HAP-1 (cell line): ENCODE data around the gene INPP5A.
"Not testable (repeated sequence)": the region's sequence is repeated elsewhere in the genome, so short reads cannot be mapped to it uniquely, and the experiment has no call there.

Experiments
- DNase-seq, 2 experiments: peaks; one replicate each; pipeline ENCODE4 v3.0.0-alpha.2; 2016 to 2020; ENCODE audit warnings: low spot score in 2 of 2
- H3K27me3 ChIP-seq: fragments of 250-450 bp; sonication (Bioruptor Pico); 2 replicates; pipeline ENCODE4 v1.5.1; 2020; ENCODE audit warnings: low read depth, mild to moderate bottlenecking, moderate library complexity
- H3K36me3 ChIP-seq: fragments of 250-450 bp; sonication (Bioruptor Pico); replicated peaks from 2 replicates; pipeline ENCODE4 v1.5.1; 2020; ENCODE audit warnings: mild to moderate bottlenecking
- H3K4me1 ChIP-seq: fragments of 250-450 bp; sonication (Bioruptor Pico); 2 replicates; pipeline ENCODE4 v1.5.1; 2020; ENCODE audit warnings: mild to moderate bottlenecking
- H3K4me3 ChIP-seq: fragments of 250-450 bp; sonication (Bioruptor Pico); 2 replicates; pipeline ENCODE4 v1.5.1; 2020; ENCODE audit warnings: mild to moderate bottlenecking, moderate library complexity
- H3K9me3 ChIP-seq: fragments of 250-450 bp; sonication (Bioruptor Pico); 2 replicates; pipeline ENCODE4 v1.5.1; 2020; ENCODE audit warnings: mild to moderate bottlenecking, moderate library complexity
- in situ Hi-C: fragments of 300-500 bp; cut with MboI; formaldehyde crosslinking; loops from 3 replicates; pipeline ENCODE4 v1.14.3; 2020; ENCODE audit warnings: low sequenced_read_pairs, inconsistent platforms, mixed read lengths

INPP5A gene

GRCh38 chr10:132497861-132498561 lies 39.6 kb upstream of the INPP5A start:
- in situ Hi-C loops, result no loop called here
- H3K36me3 ChIP-seq, result no peaks in the 10 kb centered on the region
- no peaks in the 10 kb centered on the region for H3K4me1 ChIP-seq
- no peak overlapping the region for H3K4me3 ChIP-seq
- no peak for DNase-seq
- H3K9me3 ChIP-seq, result no peaks in the 10 kb centered on the region
- peaks cover 8% of the 10 kb centered on the region; the same call in 1 of the 2 replicates for H3K27me3 ChIP-seq

GRCh38 chr10:132498562-132499366 lies 38.8 kb upstream of the INPP5A start:
- Histone ChIP-seq H3K27me3 (peaks cover 8% of the 10 kb centered on the region; the same call in 1 of the 2 replicates), H3K4me1 (no peaks in the 10 kb centered on the region), H3K9me3 (no peaks in the 10 kb centered on the region), H3K36me3 (no peaks in the 10 kb centered on the region), H3K4me3 (no peak overlapping the region)
- no peak for DNase-seq
- in situ Hi-C loops, result no loop called here

- in situ Hi-C loops, result no loop called here
- DNase-seq, result no peak
- Histone ChIP-seq H3K9me3 (no peaks in the 10 kb centered on the region), H3K36me3 (no peaks in the 10 kb centered on the region), H3K4me1 (no peaks in the 10 kb centered on the region), H3K27me3 (peaks cover 8% of the 10 kb centered on the region; the same call in 1 of the 2 replicates), H3K4me3 (no peak overlapping the region)
Observed at GRCh38 chr10:132499367-132499685, 38.3 kb upstream of the INPP5A start.

GRCh38 chr10:132500781-132501415 lies 36.7 kb upstream of the INPP5A start:
- Histone ChIP-seq H3K4me3 (no peak overlapping the region), H3K36me3 (no peaks in the 10 kb centered on the region), H3K4me1 (no peaks in the 10 kb centered on the region), H3K27me3 (peaks cover 8% of the 10 kb centered on the region; the same call in 1 of the 2 replicates), H3K9me3 (no peaks in the 10 kb centered on the region)
- in situ Hi-C loops, result no loop called here
- no peak for DNase-seq

- Histone ChIP-seq H3K27me3 (peaks cover 8% of the 10 kb centered on the region; the same call in 1 of the 2 replicates), H3K4me3 (no peak overlapping the region), H3K9me3 (no peaks in the 10 kb centered on the region), H3K36me3 (no peaks in the 10 kb centered on the region), H3K4me1 (no peaks in the 10 kb centered on the region)
- no peak for DNase-seq
- in situ Hi-C loops, result no loop called here
Observed at GRCh38 chr10:132502544-132503300, 34.9 kb upstream of the INPP5A start.

GRCh38 chr10:132503581-132504421 lies 33.8 kb upstream of the INPP5A start:
- no peaks in the 10 kb centered on the region for H3K36me3 ChIP-seq
- no peak for DNase-seq
- no peaks in the 10 kb centered on the region for H3K9me3 ChIP-seq
- in situ Hi-C loops, result no loop called here
- no peak overlapping the region for H3K4me3 ChIP-seq
- H3K4me1 ChIP-seq, result no peaks in the 10 kb centered on the region
- H3K27me3 ChIP-seq, result peaks cover 8% of the 10 kb centered on the region; the same call in 1 of the 2 replicates

- in situ Hi-C loops, result no loop called here
- no peaks in the 10 kb centered on the region for H3K4me1 ChIP-seq
- no peaks in the 10 kb centered on the region for H3K36me3 ChIP-seq
- no peak overlapping the region for H3K4me3 ChIP-seq
- H3K9me3 ChIP-seq, result no peaks in the 10 kb centered on the region
- no peak for DNase-seq
- peaks cover 8% of the 10 kb centered on the region; the same call in 1 of the 2 replicates for H3K27me3 ChIP-seq
Observed at GRCh38 chr10:132504501-132505272, 32.9 kb upstream of the INPP5A start.

GRCh38 chr10:132505546-132505945 lies 32.0 kb upstream of the INPP5A start:
- DNase-seq, H3K4me3 ChIP-seq, H3K9me3 ChIP-seq, H3K27me3 ChIP-seq, H3K4me1 ChIP-seq, in situ Hi-C loops, H3K36me3 ChIP-seq: not testable (repeated sequence)

GRCh38 chr10:132506711-132507408 lies 30.7 kb upstream of the INPP5A start:
- Histone ChIP-seq H3K36me3 (no peaks in the 10 kb centered on the region), H3K4me3 (no peak overlapping the region), H3K27me3 (peaks cover 4% of the 10 kb centered on the region; the same call in 1 of the 2 replicates), H3K9me3 (no peaks in the 10 kb centered on the region), H3K4me1 (0 out of 2 replicates have a peak, but pooled peaks cover 3% of the 10 kb centered on the region)
- in situ Hi-C loops, result no loop called here
- DNase-seq, result peak in 1 of 2 experiments; percentile 3

GRCh38 chr10:132507409-132507955 lies 30.1 kb upstream of the INPP5A start:
- Histone ChIP-seq H3K4me3 (no peak overlapping the region), H3K27me3 (no peaks in the 10 kb centered on the region), H3K36me3 (no peaks in the 10 kb centered on the region), H3K9me3 (no peaks in the 10 kb centered on the region), H3K4me1 (0 out of 2 replicates have a peak, but pooled peaks cover 3% of the 10 kb centered on the region)
- peak in 1 of 2 experiments; percentile 5 for DNase-seq
- in situ Hi-C loops, result no loop called here

GRCh38 chr10:132507956-132508490 lies 29.6 kb upstream of the INPP5A start:
- in situ Hi-C loops, result no loop called here
- no peaks in the 10 kb centered on the region for H3K36me3 ChIP-seq
- H3K4me1 ChIP-seq, result 0 out of 2 replicates have a peak, but pooled peaks cover 3% of the 10 kb centered on the region
- H3K27me3 ChIP-seq, result no peaks in the 10 kb centered on the region
- no peaks in the 10 kb centered on the region for H3K9me3 ChIP-seq
- no peak overlapping the region for H3K4me3 ChIP-seq
- DNase-seq, result no peak
